ENCODE measurements around the gene VRK3.
"Not testable (repeated sequence)": the region's sequence is repeated elsewhere in the genome, so short reads cannot be mapped to it uniquely, and the experiment has no call there.

VRK3 gene

GRCh38 chr19:49954092-49954829, 70.9 kb downstream of the VRK3 start:
- no peak for DNase-seq

GRCh38 chr19:49953416-49953815, 71.8 kb downstream of the VRK3 start:
- DNase-seq, result no peak

- DNase-seq, result no peak
Measured at GRCh38 chr19:49952906-49953305, 72.3 kb downstream of the VRK3 start.

- no peak for DNase-seq
Measured at GRCh38 chr19:49952479-49952836, 72.7 kb downstream of the VRK3 start.

- no peak for DNase-seq
Measured at GRCh38 chr19:49951806-49952478, 73.2 kb downstream of the VRK3 start.

- DNase-seq, result no peak
Measured at GRCh38 chr19:49950956-49951526, 74.1 kb downstream of the VRK3 start.

GRCh38 chr19:49950590-49950948, 74.6 kb downstream of the VRK3 start:
- DNase-seq, result no peak

- DNase-seq, result no peak
Measured at GRCh38 chr19:49949742-49950589, 75.2 kb downstream of the VRK3 start.

GRCh38 chr19:49946415-49946814, 78.8 kb downstream of the VRK3 start:
- no peak for DNase-seq

- DNase-seq, result not testable (repeated sequence)
Measured at GRCh38 chr19:49944567-49944966, 80.6 kb downstream of the VRK3 start.

GRCh38 chr19:49940482-49940791, 84.7 kb downstream of the VRK3 start:
- DNase-seq, result no peak

GRCh38 chr19:49939721-49940481, 85.3 kb downstream of the VRK3 start:
- DNase-seq, result no peak

GRCh38 chr19:49938662-49939061, 86.5 kb downstream of the VRK3 start:
- DNase-seq, result no peak

- DNase-seq, result peak; percentile 33
Measured at GRCh38 chr19:49937750-49938381, 87.3 kb downstream of the VRK3 start.

GRCh38 chr19:49936549-49936948, 88.6 kb downstream of the VRK3 start:
- no peak for DNase-seq

- no peak for DNase-seq
Measured at GRCh38 chr19:49933643-49934042, 91.5 kb downstream of the VRK3 start.

- no peak for DNase-seq
Measured at GRCh38 chr19:49932731-49933131, 92.4 kb downstream of the VRK3 start.

- no peak for DNase-seq
Measured at GRCh38 chr19:49932041-49932451, 93.1 kb downstream of the VRK3 start.

GRCh38 chr19:49931293-49932040, 93.7 kb downstream of the VRK3 start:
- DNase-seq, result no peak

GRCh38 chr19:49930483-49931011, 94.6 kb downstream of the VRK3 start:
- DNase-seq, result no peak
